ENCODE results near the gene TCF7L2.

TCF7L2 gene

GRCh38 chr10:113047963-113048781 lies 98.1 kb downstream of the TCF7L2 start:
- peaks cover 3% of the 10 kb centered on the region for H3K36me3 Mint-ChIP-seq
- H3K27ac Mint-ChIP-seq, result no peak overlapping the region
- H3K9me3 Mint-ChIP-seq, result no peaks in the 10 kb centered on the region
- H3K4me1 Mint-ChIP-seq, result peaks cover 22% of the 10 kb centered on the region
- no peak overlapping the region for H3K4me3 Mint-ChIP-seq
- H3K27me3 Mint-ChIP-seq, result peaks cover 4% of the 10 kb centered on the region

- Mint-ChIP-seq H3K4me1 (peaks cover 22% of the 10 kb centered on the region), H3K27me3 (peaks cover 4% of the 10 kb centered on the region), H3K36me3 (peaks cover 3% of the 10 kb centered on the region), H3K4me3 (no peak overlapping the region), H3K27ac (no peak overlapping the region), H3K9me3 (no peaks in the 10 kb centered on the region)
Observed at GRCh38 chr10:113049881-113050280, 99.8 kb downstream of the TCF7L2 start.

GRCh38 chr10:113052076-113052830 lies 102.2 kb downstream of the TCF7L2 start:
- Mint-ChIP-seq H3K4me1 (peaks cover 22% of the 10 kb centered on the region), H3K36me3 (peaks cover 3% of the 10 kb centered on the region), H3K27ac (no peak overlapping the region), H3K9me3 (no peaks in the 10 kb centered on the region), H3K27me3 (peaks cover 6% of the 10 kb centered on the region), H3K4me3 (no peak overlapping the region)

- peaks cover 6% of the 10 kb centered on the region for H3K27me3 Mint-ChIP-seq
- peaks cover 22% of the 10 kb centered on the region for H3K4me1 Mint-ChIP-seq
- no peaks in the 10 kb centered on the region for H3K9me3 Mint-ChIP-seq
- H3K4me3 Mint-ChIP-seq, result no peak overlapping the region
- peaks cover 3% of the 10 kb centered on the region for H3K36me3 Mint-ChIP-seq
- no peak overlapping the region for H3K27ac Mint-ChIP-seq
Observed at GRCh38 chr10:113053091-113053490, 103.0 kb downstream of the TCF7L2 start.

- H3K9me3 Mint-ChIP-seq, result no peaks in the 10 kb centered on the region
- no peak overlapping the region for H3K27ac Mint-ChIP-seq
- no peak overlapping the region for H3K4me3 Mint-ChIP-seq
- peaks cover 22% of the 10 kb centered on the region for H3K4me1 Mint-ChIP-seq
- peaks cover 3% of the 10 kb centered on the region for H3K36me3 Mint-ChIP-seq
- peaks cover 6% of the 10 kb centered on the region for H3K27me3 Mint-ChIP-seq
Observed at GRCh38 chr10:113053881-113054280, 103.8 kb downstream of the TCF7L2 start.

- no peaks in the 10 kb centered on the region for H3K9me3 Mint-ChIP-seq
- peaks cover 4% of the 10 kb centered on the region for H3K27me3 Mint-ChIP-seq
- H3K4me1 Mint-ChIP-seq, result peaks cover 16% of the 10 kb centered on the region
- no peaks in the 10 kb centered on the region for H3K36me3 Mint-ChIP-seq
- no peak overlapping the region for H3K4me3 Mint-ChIP-seq
- no peak overlapping the region for H3K27ac Mint-ChIP-seq
Observed at GRCh38 chr10:113055458-113055857, 105.4 kb downstream of the TCF7L2 start.

- Mint-ChIP-seq H3K9me3 (no peaks in the 10 kb centered on the region), H3K27ac (no peak overlapping the region), H3K4me3 (no peak overlapping the region), H3K27me3 (peaks cover 4% of the 10 kb centered on the region), H3K36me3 (no peaks in the 10 kb centered on the region), H3K4me1 (peaks cover 10% of the 10 kb centered on the region)
Observed at GRCh38 chr10:113056030-113056429, 106.0 kb downstream of the TCF7L2 start.

- no peak overlapping the region for H3K27ac Mint-ChIP-seq
- H3K4me3 Mint-ChIP-seq, result no peak overlapping the region
- peaks cover 4% of the 10 kb centered on the region for H3K27me3 Mint-ChIP-seq
- peaks cover 5% of the 10 kb centered on the region for H3K4me1 Mint-ChIP-seq
- no peaks in the 10 kb centered on the region for H3K36me3 Mint-ChIP-seq
- no peaks in the 10 kb centered on the region for H3K9me3 Mint-ChIP-seq
Observed at GRCh38 chr10:113056441-113057021, 106.5 kb downstream of the TCF7L2 start.

- H3K4me3 Mint-ChIP-seq, result no peak overlapping the region
- no peaks in the 10 kb centered on the region for H3K9me3 Mint-ChIP-seq
- no peaks in the 10 kb centered on the region for H3K4me1 Mint-ChIP-seq
- H3K36me3 Mint-ChIP-seq, result no peaks in the 10 kb centered on the region
- peaks cover 2% of the 10 kb centered on the region for H3K27me3 Mint-ChIP-seq
- no peak overlapping the region for H3K27ac Mint-ChIP-seq
Observed at GRCh38 chr10:113057948-113058522, 108.0 kb downstream of the TCF7L2 start.

GRCh38 chr10:113058523-113059370 lies 108.7 kb downstream of the TCF7L2 start:
- H3K36me3 Mint-ChIP-seq, result no peaks in the 10 kb centered on the region
- H3K4me1 Mint-ChIP-seq, result no peaks in the 10 kb centered on the region
- no peak overlapping the region for H3K4me3 Mint-ChIP-seq
- peaks cover 2% of the 10 kb centered on the region for H3K27me3 Mint-ChIP-seq
- no peak overlapping the region for H3K27ac Mint-ChIP-seq
- no peaks in the 10 kb centered on the region for H3K9me3 Mint-ChIP-seq

- Mint-ChIP-seq H3K9me3 (no peaks in the 10 kb centered on the region), H3K27ac (no peak overlapping the region), H3K4me1 (no peaks in the 10 kb centered on the region), H3K27me3 (peaks cover 2% of the 10 kb centered on the region), H3K36me3 (no peaks in the 10 kb centered on the region), H3K4me3 (no peak overlapping the region)
Observed at GRCh38 chr10:113059371-113059780, 109.3 kb downstream of the TCF7L2 start.

- H3K36me3 Mint-ChIP-seq, result no peaks in the 10 kb centered on the region
- H3K4me1 Mint-ChIP-seq, result no peaks in the 10 kb centered on the region
- peaks cover 2% of the 10 kb centered on the region for H3K27me3 Mint-ChIP-seq
- H3K9me3 Mint-ChIP-seq, result no peaks in the 10 kb centered on the region
- no peak overlapping the region for H3K4me3 Mint-ChIP-seq
- H3K27ac Mint-ChIP-seq, result no peak overlapping the region
Observed at GRCh38 chr10:113060201-113061053, 110.4 kb downstream of the TCF7L2 start.

- Mint-ChIP-seq H3K27me3 (peaks cover 2% of the 10 kb centered on the region), H3K4me3 (no peak overlapping the region), H3K36me3 (no peaks in the 10 kb centered on the region), H3K4me1 (no peaks in the 10 kb centered on the region), H3K27ac (no peak overlapping the region), H3K9me3 (no peaks in the 10 kb centered on the region)
Observed at GRCh38 chr10:113061054-113061430, 111.0 kb downstream of the TCF7L2 start.

- Mint-ChIP-seq H3K4me1 (no peaks in the 10 kb centered on the region), H3K4me3 (no peak overlapping the region), H3K27me3 (no peaks in the 10 kb centered on the region), H3K9me3 (no peaks in the 10 kb centered on the region), H3K36me3 (no peaks in the 10 kb centered on the region), H3K27ac (no peak overlapping the region)
Observed at GRCh38 chr10:113061557-113061956, 111.5 kb downstream of the TCF7L2 start.

Data from activated naive CD4-positive, alpha-beta T cell treated with anti-CD3 and anti-CD28 coated beads, Interleukin-2, amount 50 U/mL, for 24 hours (primary cell).